MM.1S (cell line): ENCODE data around the gene NDUFB11.

Source experiments
- DNase-seq: peaks from one replicate; pipeline ENCODE4 v3.0.0-alpha.2; 2015
- H2AFZ ChIP-seq: fragments of 300-600 bp; sonication (generic); 2 replicates; pipeline ENCODE4 v1.6.0; 2016; ENCODE audit warnings: antibody characterized with exemption, low read length
- H3F3A ChIP-seq: fragments of 300-600 bp; sonication (generic); 2 replicates; pipeline ENCODE4 v1.6.1; 2016; ENCODE audit warnings: mild to moderate bottlenecking, antibody characterized with exemption, low read length, moderate library complexity, mixed read lengths; ENCODE audit not compliant: insufficient read depth
- H3K27ac ChIP-seq: fragments of 300-600 bp; sonication (generic); 2 replicates; pipeline ENCODE4 v1.5.1; 2016; ENCODE audit warnings: mild to moderate bottlenecking, low read length
- H3K27me3 ChIP-seq: fragments of 300-600 bp; sonication (generic); replicated peaks from 2 replicates; pipeline ENCODE4 v1.6.0; 2016; ENCODE audit warnings: low read length; ENCODE audit not compliant: insufficient read depth
- H3K36me3 ChIP-seq: fragments of 300-600 bp; sonication (generic); replicated peaks from 2 replicates; pipeline ENCODE4 v1.6.1; 2016; ENCODE audit warnings: mild to moderate bottlenecking, low read length, mixed read lengths; ENCODE audit not compliant: insufficient read depth
- H3K4me1 ChIP-seq: fragments of 300-600 bp; sonication (generic); 2 replicates; pipeline ENCODE4 v1.6.1; 2016; ENCODE audit warnings: low read length, mixed read lengths
- H3K4me2 ChIP-seq: fragments of 300-600 bp; sonication (generic); 2 replicates; pipeline ENCODE4 v1.6.0; 2016; ENCODE audit warnings: low read depth, low read length
- H3K4me3 ChIP-seq: fragments of 300-600 bp; sonication (generic); 2 replicates; pipeline ENCODE4 v1.5.1; 2016; ENCODE audit warnings: low read length, mixed read lengths
- H3K79me2 ChIP-seq: fragments of 300-600 bp; sonication (generic); 2 replicates; pipeline ENCODE4 v1.6.1; 2016; ENCODE audit warnings: mixed run types, low read length, mixed read lengths
- H3K9ac ChIP-seq: fragments of 300-600 bp; sonication (generic); 2 replicates; pipeline ENCODE4 v1.6.1; 2016; ENCODE audit warnings: low read length, mixed read lengths
- H3K9me2 ChIP-seq: fragments of 300-600 bp; sonication (generic); replicated peaks from 2 replicates; pipeline ENCODE4 v1.6.1; 2016; ENCODE audit warnings: mild to moderate bottlenecking, low read length, mixed read lengths; ENCODE audit not compliant: insufficient read depth
- H3K9me3 ChIP-seq: fragments of 300-600 bp; sonication (generic); replicated peaks from 2 replicates; pipeline ENCODE4 v1.6.1; 2016; ENCODE audit warnings: mild to moderate bottlenecking, low read length, mixed read lengths; ENCODE audit not compliant: insufficient read depth
- H4K20me1 ChIP-seq: fragments of 300-600 bp; sonication (generic); 2 replicates; pipeline ENCODE4 v1.6.1; 2016; ENCODE audit warnings: mild to moderate bottlenecking, low read length, moderate library complexity, mixed read lengths; ENCODE audit not compliant: insufficient read depth
- EZH2 ChIP-seq: fragments of 300-600 bp; sonication (generic); optimal IDR thresholded peaks from 2 replicates; pipeline ENCODE3; 2017; ENCODE audit warnings: low read depth, mild to moderate bottlenecking, antibody characterized with exemption, low read length, mixed read lengths
- EZH2phosphoT487 ChIP-seq: fragments of 300-600 bp; sonication (generic); IDR thresholded peaks from 2 replicates; pipeline ENCODE4 v1.6.1; 2018; ENCODE audit warnings: antibody characterized with exemption, low read length
- TF ChIP-seq, protein P1 (sequence below): fragments of 300-600 bp; sonication (generic); IDR thresholded peaks from 2 replicates; pipeline ENCODE4 v1.5.1; 2016; ENCODE audit warnings: antibody characterized with exemption, low read length, mixed read lengths

The NDUFB11 gene

DNA sequence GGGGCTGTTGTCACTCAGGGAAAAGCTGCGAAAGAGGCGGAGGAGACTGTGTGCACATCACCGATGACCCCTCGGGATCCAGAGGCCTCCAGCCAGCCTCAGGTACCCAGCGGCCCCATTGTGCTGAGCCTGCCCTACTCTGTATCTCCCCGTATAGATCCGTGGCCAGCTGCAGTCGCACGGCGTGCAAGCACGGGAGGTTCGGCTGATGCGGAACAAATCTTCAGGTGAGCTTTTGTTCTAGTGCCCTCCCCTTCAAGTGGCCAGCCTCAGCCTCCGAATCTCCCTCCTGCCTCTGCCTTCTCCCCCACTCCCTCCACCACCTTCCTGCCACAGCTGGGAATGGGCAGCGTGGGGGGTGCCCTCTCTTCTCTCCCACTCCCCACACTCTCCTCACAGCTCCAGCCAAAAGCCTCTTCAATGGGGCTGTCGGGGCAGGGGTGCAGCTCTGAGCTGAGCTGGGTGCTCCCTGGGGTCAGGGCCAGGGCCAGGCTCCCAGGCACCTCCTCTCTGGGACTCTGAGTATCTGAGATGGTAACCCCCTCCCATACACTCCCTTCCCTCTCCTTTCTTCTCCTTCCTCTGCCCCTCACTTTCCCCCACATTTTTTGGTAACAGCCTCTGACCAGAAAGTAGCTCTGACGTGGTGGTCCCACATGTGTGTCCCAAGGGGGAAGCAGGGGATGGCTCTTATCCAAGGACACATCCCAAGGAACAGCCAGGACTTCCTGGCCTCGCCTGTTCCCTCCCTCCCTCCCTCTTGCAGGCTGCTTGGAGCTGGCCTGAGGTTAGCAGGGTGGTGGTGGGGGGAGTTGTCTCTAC lies 28.7 kb upstream of the NDUFB11 start:
- H3K9me2 ChIP-seq: no peaks in the 10 kb centered on the region
- no peaks in the 10 kb centered on the region for H3F3A ChIP-seq
- no peak overlapping the region for H2AFZ ChIP-seq
- H3K9me3 ChIP-seq: no peaks in the 10 kb centered on the region
- H4K20me1 ChIP-seq: no peaks in the 10 kb centered on the region
- no peak overlapping the region for H3K4me2 ChIP-seq
- TF ChIP-seq EZH2 (no peak), EZH2phosphoT487 (no peak)
- TF ChIP-seq, protein P1, sequence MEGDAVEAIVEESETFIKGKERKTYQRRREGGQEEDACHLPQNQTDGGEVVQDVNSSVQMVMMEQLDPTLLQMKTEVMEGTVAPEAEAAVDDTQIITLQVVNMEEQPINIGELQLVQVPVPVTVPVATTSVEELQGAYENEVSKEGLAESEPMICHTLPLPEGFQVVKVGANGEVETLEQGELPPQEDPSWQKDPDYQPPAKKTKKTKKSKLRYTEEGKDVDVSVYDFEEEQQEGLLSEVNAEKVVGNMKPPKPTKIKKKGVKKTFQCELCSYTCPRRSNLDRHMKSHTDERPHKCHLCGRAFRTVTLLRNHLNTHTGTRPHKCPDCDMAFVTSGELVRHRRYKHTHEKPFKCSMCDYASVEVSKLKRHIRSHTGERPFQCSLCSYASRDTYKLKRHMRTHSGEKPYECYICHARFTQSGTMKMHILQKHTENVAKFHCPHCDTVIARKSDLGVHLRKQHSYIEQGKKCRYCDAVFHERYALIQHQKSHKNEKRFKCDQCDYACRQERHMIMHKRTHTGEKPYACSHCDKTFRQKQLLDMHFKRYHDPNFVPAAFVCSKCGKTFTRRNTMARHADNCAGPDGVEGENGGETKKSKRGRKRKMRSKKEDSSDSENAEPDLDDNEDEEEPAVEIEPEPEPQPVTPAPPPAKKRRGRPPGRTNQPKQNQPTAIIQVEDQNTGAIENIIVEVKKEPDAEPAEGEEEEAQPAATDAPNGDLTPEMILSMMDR: no peak
- no peak overlapping the region for H3K9ac ChIP-seq
- peaks cover 14% of the 10 kb centered on the region for H3K79me2 ChIP-seq
- H3K36me3 ChIP-seq: no peaks in the 10 kb centered on the region
- H3K4me1 ChIP-seq: no peaks in the 10 kb centered on the region
- H3K27ac ChIP-seq: no peak overlapping the region
- H3K4me3 ChIP-seq: no peak overlapping the region
- no peak for DNase-seq
- no peaks in the 10 kb centered on the region for H3K27me3 ChIP-seq

DNA sequence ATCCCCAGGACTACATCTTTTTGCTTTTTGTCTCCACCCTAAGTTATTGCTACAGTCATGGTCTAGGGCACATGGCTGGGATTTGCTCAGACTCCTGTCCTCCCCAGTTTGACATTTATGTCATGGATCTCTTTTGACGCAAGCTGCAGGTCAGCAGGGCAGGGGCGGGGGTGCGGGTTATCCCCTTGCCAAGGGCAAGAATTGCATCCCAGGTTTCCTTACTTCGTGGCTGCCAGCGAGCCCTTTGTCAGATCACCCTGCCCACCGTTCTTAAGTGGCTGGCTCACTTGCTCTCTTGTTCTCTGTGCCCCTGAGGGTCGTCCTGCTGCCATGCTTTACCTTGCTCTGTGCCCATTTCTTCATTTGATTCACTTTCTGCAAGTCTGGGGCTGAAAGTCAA lies 28.0 kb upstream of the NDUFB11 start:
- H3K4me1 ChIP-seq: no peaks in the 10 kb centered on the region
- DNase-seq: no peak
- H2AFZ ChIP-seq: no peak overlapping the region
- no peak overlapping the region for H3K4me2 ChIP-seq
- H3K36me3 ChIP-seq: no peaks in the 10 kb centered on the region
- H3K4me3 ChIP-seq: no peak overlapping the region
- no peaks in the 10 kb centered on the region for H3K27me3 ChIP-seq
- TF ChIP-seq, protein P1: no peak
- TF ChIP-seq EZH2phosphoT487 (no peak), EZH2 (no peak)
- no peaks in the 10 kb centered on the region for H3F3A ChIP-seq
- peaks cover 21% of the 10 kb centered on the region for H3K79me2 ChIP-seq
- H3K9me2 ChIP-seq: no peaks in the 10 kb centered on the region
- H3K9me3 ChIP-seq: no peaks in the 10 kb centered on the region
- H3K9ac ChIP-seq: no peak overlapping the region
- H3K27ac ChIP-seq: no peak overlapping the region
- H4K20me1 ChIP-seq: no peaks in the 10 kb centered on the region

DNA sequence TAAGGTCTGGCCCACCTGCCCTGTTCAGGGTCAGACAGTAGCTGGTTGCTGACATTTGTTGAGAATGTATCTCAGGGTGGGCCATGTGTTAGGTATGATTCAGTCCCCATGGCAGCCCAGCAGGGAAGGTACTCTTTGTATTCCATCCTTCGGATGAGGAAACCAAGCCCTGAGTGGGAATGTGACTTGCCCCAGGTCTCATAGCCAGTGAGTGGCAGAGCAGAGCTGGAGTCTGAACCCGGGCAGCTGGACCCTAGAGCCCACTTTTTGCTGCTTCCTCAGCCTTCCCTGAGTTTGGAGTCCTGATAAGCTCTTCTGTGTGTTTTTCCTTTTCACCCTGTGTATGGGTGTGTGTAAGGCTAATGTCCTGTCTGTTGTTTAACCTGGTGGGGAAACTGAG lies 27.5 kb upstream of the NDUFB11 start:
- H3K9me2 ChIP-seq: no peaks in the 10 kb centered on the region
- H3K4me1 ChIP-seq: no peaks in the 10 kb centered on the region
- H4K20me1 ChIP-seq: no peaks in the 10 kb centered on the region
- H3K27ac ChIP-seq: no peak overlapping the region
- no peak overlapping the region for H3K4me3 ChIP-seq
- H3K36me3 ChIP-seq: no peaks in the 10 kb centered on the region
- H3K27me3 ChIP-seq: no peaks in the 10 kb centered on the region
- no peak overlapping the region for H3K4me2 ChIP-seq
- H3K9me3 ChIP-seq: no peaks in the 10 kb centered on the region
- peaks cover 23% of the 10 kb centered on the region for H3K79me2 ChIP-seq
- DNase-seq: no peak
- no peak overlapping the region for H3K9ac ChIP-seq
- TF ChIP-seq, protein P1: no peak
- TF ChIP-seq EZH2phosphoT487 (no peak), EZH2 (no peak)
- no peak overlapping the region for H2AFZ ChIP-seq
- H3F3A ChIP-seq: no peaks in the 10 kb centered on the region
